Upper lobe of left lung (tissue), 6 donors: Measurements from ENCODE around the gene CMTM1. TPM values are rescaled to one million over a fixed set of nuclear protein-coding genes. Genes with fewer than 3 reads are reported as not detected.
A peak's percentile ranks its signal among the peaks of the same experiment; 100 is the strongest.

Experiments
- ATAC-seq, 2 donors: fragments of 200-7000 bp; cut with Tn5 transposase; one replicate each; pipeline ENCODE4 v1.9.1; 2022; ENCODE audit warnings: mild to moderate bottlenecking in 2 of 2, moderate library complexity in 2 of 2; ENCODE audit not compliant: low FRiP score in 2 of 2
- DNase-seq, 2 donors: peaks; one replicate each; pipeline ENCODE4 v3.0.0-alpha.2; 2019 to 2020
- H3K27ac ChIP-seq, 4 donors: fragments of 200-600 bp; sonication (generic); one replicate each; pipeline ENCODE4 v1.5.1; 2016 to 2019
- H3K27me3 ChIP-seq, 4 donors: fragments of 200-600 bp; sonication (generic); one replicate each; pipeline ENCODE4 v1.5.1; 2017 to 2019
- H3K36me3 ChIP-seq, 4 donors: fragments of 200-600 bp; sonication (generic); one replicate each; pipeline ENCODE4 v1.5.1; 2016 to 2019
- H3K4me1 ChIP-seq, 4 donors: fragments of 200-600 bp; sonication (generic); one replicate each; pipeline ENCODE4 v1.5.1; 2018 to 2019
- H3K4me3 ChIP-seq, 4 donors: fragments of 200-600 bp; sonication (generic); one replicate each; pipeline ENCODE4 v1.5.1; 2017 to 2019; ENCODE audit warnings: mild to moderate bottlenecking in 2 of 4, moderate library complexity in 1 of 4
- H3K9me3 ChIP-seq, 4 donors: fragments of 200-600 bp; sonication (generic); one replicate each; pipeline ENCODE4 v1.5.1; 2018 to 2019
- CTCF ChIP-seq, 6 experiments: fragments of 450-650 bp in 4 of 6; fragments of 200-600 bp in 2 of 6; sonication (generic) in 2 of 6; IDR thresholded peaks; one replicate each; pipeline ENCODE4 v1.5.1; 2016 to 2019; ENCODE audit warnings: antibody characterized with exemption in 6 of 6
- EP300 ChIP-seq, 4 donors: sonication (generic); formaldehyde crosslinking; IDR thresholded peaks; one replicate each; pipeline ENCODE4 v1.5.1; 2017; ENCODE audit warnings: antibody characterized with exemption in 4 of 4, control low read depth in 2 of 4
- POLR2A ChIP-seq, 4 donors: fragments of 450-650 bp; IDR thresholded peaks; one replicate each; pipeline ENCODE4 v1.5.1; 2016 to 2017; ENCODE audit warnings: antibody characterized with exemption in 4 of 4, mild to moderate bottlenecking in 2 of 4
- POLR2AphosphoS5 ChIP-seq, 2 donors: sonication (generic); formaldehyde crosslinking; IDR thresholded peaks; one replicate each; pipeline ENCODE4 v1.5.1; 2017; ENCODE audit warnings: antibody characterized with exemption in 2 of 2
- WGBS, 2 donors: methylation state at CpG; one replicate each; pipeline ENCODE4 v1.1.5; 2017 to 2018; 5-methylcytosine and 5-hydroxymethylcytosine counted together
- total RNA-seq, 6 donors: library from RNA; depleted of rRNA in 4 of 6; stranded (reverse); fragments of >200 nt in 4 of 6; gene quantifications; one replicate each; pipeline versions ENCODE4 v1.1.0 to v1.2.1, GENCODE V29; 2016 to 2021
- donor health status: DM: no; HTN: no; CAD: no; lungs with moderate emphysema.
- donor health status: DM: no; HTN: yes; CAD: no; lungs with severe emphysema.

The CMTM1 gene
- total RNA-seq, 6 donors from 2014 or later, result 0.61 to 9.5 (median 2.6) TPM; not detected in 2

GRCh38 chr16:66568355-66568754, 2.1 kb downstream of the CMTM1 start:
- 97% methylated on average over 2 of the region's 2 CpGs for WGBS, 2 donors
- peaks cover 0 to 34% (median 21%) of the 10 kb centered on the region in 4 donors for H3K36me3 ChIP-seq

GRCh38 chr16:66569131-66569530, 2.9 kb downstream of the CMTM1 start:
- DNase-seq (no peak), ATAC-seq (peak in 1 of 2 donors; percentile 48)
- Histone ChIP-seq H3K27me3 (no peaks in the 10 kb centered on the region), H3K9me3 (no peaks in the 10 kb centered on the region), H3K36me3 (peaks cover 0 to 29% (median 21%) of the 10 kb centered on the region in 4 donors), H3K27ac (no peak overlapping the region), H3K4me3 (no peak overlapping the region), H3K4me1 (peaks cover 0 to 5% (median 0%) of the 10 kb centered on the region in 4 donors)
- TF ChIP-seq POLR2A (IDR thresholded peaks at IDR 0.05) (no peak), CTCF (IDR thresholded peaks at IDR 0.05) (no peak), EP300 (IDR thresholded peaks at IDR 0.05) (no peak), POLR2AphosphoS5 (IDR thresholded peaks at IDR 0.05) (no peak)
- 89 to 94% methylated on average over 1 of the region's 1 CpG for WGBS, 2 donors

More at GRCh38 chr16:66568355-66568754, 2.1 kb downstream of the CMTM1 start:
- no peak overlapping the region for H3K27ac ChIP-seq
- H3K4me3 ChIP-seq, result no peak overlapping the region
- no peak for TF ChIP-seq POLR2AphosphoS5 (IDR thresholded peaks at IDR 0.05)
- no peak for TF ChIP-seq EP300 (IDR thresholded peaks at IDR 0.05)
- no peak for TF ChIP-seq CTCF (IDR thresholded peaks at IDR 0.05)
- no peak for TF ChIP-seq POLR2A (IDR thresholded peaks at IDR 0.05)
- DNase-seq (no peak), ATAC-seq (no peak)
- H3K4me1 ChIP-seq, result peaks cover 0 to 5% (median 0%) of the 10 kb centered on the region in 4 donors
- no peaks in the 10 kb centered on the region for H3K9me3 ChIP-seq
- no peaks in the 10 kb centered on the region for H3K27me3 ChIP-seq

DNA sequence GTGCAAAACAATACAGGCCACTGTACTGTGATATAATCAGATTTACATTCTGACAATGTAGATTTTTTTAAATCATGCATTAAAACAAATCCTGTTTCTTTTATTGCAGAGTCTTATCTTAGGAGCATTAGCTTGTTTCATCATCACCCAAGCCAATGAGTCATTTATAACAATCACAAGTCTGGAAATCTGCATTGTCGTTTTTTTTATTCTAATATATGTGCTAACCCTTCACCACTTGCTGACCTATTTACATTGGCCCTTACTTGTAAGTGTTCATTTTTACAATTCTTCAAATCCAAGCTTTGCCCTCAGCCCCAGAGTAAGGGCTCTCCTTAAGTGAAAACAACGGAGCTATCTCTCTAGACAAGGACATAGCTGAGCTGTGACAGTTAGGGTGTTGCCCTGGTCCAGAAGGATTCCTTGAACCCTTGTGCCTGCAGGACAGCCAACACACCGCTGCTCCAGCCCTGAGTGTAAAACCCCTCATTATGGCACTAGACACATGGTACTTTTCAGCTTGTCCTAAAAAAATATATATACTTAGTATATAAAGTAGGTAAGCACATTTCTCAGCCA, 3.7 kb downstream of the CMTM1 start:
- H3K27ac ChIP-seq, result no peak overlapping the region
- no peak for DNase-seq
- H3K27me3 ChIP-seq, result no peaks in the 10 kb centered on the region
- H3K4me1 ChIP-seq, result peaks cover 0 to 5% (median 0%) of the 10 kb centered on the region in 4 donors
- peaks cover 0 to 21% (median 20%) of the 10 kb centered on the region in 4 donors for H3K36me3 ChIP-seq
- TF ChIP-seq EP300 (IDR thresholded peaks at IDR 0.05) (no peak), CTCF (IDR thresholded peaks at IDR 0.05) (no peak), POLR2AphosphoS5 (IDR thresholded peaks at IDR 0.05) (no peak), POLR2A (IDR thresholded peaks at IDR 0.05) (no peak)
- no peak overlapping the region for H3K4me3 ChIP-seq
- H3K9me3 ChIP-seq, result no peaks in the 10 kb centered on the region
- 54 to 55% methylated on average over 3 of the region's 3 CpGs for WGBS, 2 donors
- ATAC-seq, result peak in 1 of 2 donors; percentile 70

DNA sequence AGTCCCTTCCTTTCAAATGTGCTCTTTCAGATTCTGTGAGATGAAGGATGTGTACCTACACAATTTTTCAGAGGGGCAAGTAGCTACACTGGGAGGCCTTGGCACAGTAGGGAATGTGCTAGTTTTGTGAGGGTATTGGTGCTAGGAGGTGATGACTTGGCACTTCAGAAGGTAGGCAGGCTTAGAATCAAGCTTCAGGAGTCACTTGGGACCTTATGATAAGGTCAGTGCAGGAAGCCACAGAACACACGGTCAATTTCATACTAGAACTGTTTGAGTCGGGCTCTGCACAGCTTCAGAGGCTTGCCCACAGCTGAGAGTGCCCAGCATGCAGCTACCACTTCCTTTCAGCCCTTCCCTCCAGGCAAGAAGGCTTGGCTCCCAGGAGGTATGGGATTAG, 6.1 kb downstream of the CMTM1 start:
- Histone ChIP-seq H3K27ac (no peak overlapping the region), H3K36me3 (peaks cover 0 to under 1% (median 0%) of the 10 kb centered on the region in 4 donors), H3K4me1 (peaks cover 0 to 5% (median 0%) of the 10 kb centered on the region in 4 donors), H3K4me3 (no peak overlapping the region), H3K9me3 (no peaks in the 10 kb centered on the region), H3K27me3 (no peaks in the 10 kb centered on the region)
- DNase-seq (no peak), ATAC-seq (no peak)
- WGBS, 2 donors, result 67 to 70% methylated on average over 2 of the region's 2 CpGs
- TF ChIP-seq CTCF (IDR thresholded peaks at IDR 0.05), result no peak
- no peak for TF ChIP-seq POLR2AphosphoS5 (IDR thresholded peaks at IDR 0.05)
- no peak for TF ChIP-seq EP300 (IDR thresholded peaks at IDR 0.05)
- no peak for TF ChIP-seq POLR2A (IDR thresholded peaks at IDR 0.05)

DNA sequence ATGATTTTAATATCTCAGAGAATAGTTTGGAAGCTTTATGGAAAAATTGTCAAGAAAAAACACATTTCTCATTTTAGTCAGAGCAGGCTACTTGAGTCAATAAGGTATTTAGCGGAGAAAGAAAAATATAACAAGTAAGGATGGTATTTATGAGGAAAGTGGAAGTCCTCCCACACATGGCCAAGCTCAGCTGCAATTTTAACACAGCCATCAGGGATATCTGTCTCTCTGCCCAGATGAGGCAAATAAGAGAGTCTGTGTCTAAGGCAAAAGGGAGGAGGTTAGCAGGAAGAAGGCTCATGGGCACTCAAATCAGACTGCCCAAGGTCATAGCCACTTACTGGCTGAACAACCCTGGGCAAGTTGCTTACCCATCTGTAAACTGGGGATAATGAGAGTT, 7.8 kb downstream of the CMTM1 start:
- H3K27me3 ChIP-seq, result peaks cover 0 to 3% (median 0%) of the 10 kb centered on the region in 4 donors
- no peaks in the 10 kb centered on the region for H3K36me3 ChIP-seq
- no peak for TF ChIP-seq POLR2A (IDR thresholded peaks at IDR 0.05)
- TF ChIP-seq CTCF (IDR thresholded peaks at IDR 0.05), result no peak
- no peak for TF ChIP-seq POLR2AphosphoS5 (IDR thresholded peaks at IDR 0.05)
- TF ChIP-seq EP300 (IDR thresholded peaks at IDR 0.05), result no peak
- WGBS, 2 donors, result 82 to 98% methylated on average over 1 of the region's 1 CpG
- H3K9me3 ChIP-seq, result no peaks in the 10 kb centered on the region
- H3K4me3 ChIP-seq, result no peak overlapping the region
- peaks cover 7 to 9% (median 8%) of the 10 kb centered on the region in 4 donors for H3K4me1 ChIP-seq
- no peak overlapping the region for H3K27ac ChIP-seq
- no peak for ATAC-seq
- DNase-seq, result no peak
